H1 (cell line): ENCODE results near the gene KCNQ1.

Experiments used
- EZH2 ChIP-seq: fragments of 200-600 bp; sonication (generic); IDR thresholded peaks from 2 replicates; pipeline ENCODE4 v1.7.1; 2012; ENCODE audit warnings: low read depth, mild to moderate bottlenecking, moderate library complexity, low read length, inconsistent platforms; ENCODE audit not compliant: severe bottlenecking
- POLR2AphosphoS5 ChIP-seq: IDR thresholded peaks from 2 replicates; pipeline ENCODE4 v1.6.1; 2011; ENCODE audit warnings: low read depth, low read length
- RAD21 ChIP-seq, 2 experiments: IDR thresholded peaks in 1 of 2; conservative IDR thresholded peaks in 1 of 2; 2 replicates each; pipeline ENCODE4 v1.6.1; 2011; ENCODE audit warnings: low read depth in 2 of 2, low read length in 2 of 2, improper control_type of control experiment in 1 of 2, inconsistent platforms in 1 of 2, mild to moderate bottlenecking in 1 of 2, moderate library complexity in 1 of 2
- RFX5 ChIP-seq: IDR thresholded peaks from 2 replicates; pipeline ENCODE4 v1.6.1; 2011; ENCODE audit warnings: low read depth, low read length, improper control_type of control experiment, borderline replicate concordance
- SIX5 ChIP-seq: IDR thresholded peaks from 2 replicates; pipeline ENCODE4 v1.6.1; 2011; ENCODE audit warnings: mild to moderate bottlenecking, low read depth, low read length
- SP1 ChIP-seq: IDR thresholded peaks from 2 replicates; pipeline ENCODE4 v1.6.1; 2011; ENCODE audit warnings: low read depth, low read length
- SUZ12 ChIP-seq: fragments of 200-600 bp; sonication (generic); IDR thresholded peaks from 2 replicates; pipeline ENCODE4 v1.6.1; 2012; ENCODE audit warnings: mild to moderate bottlenecking, inconsistent platforms, low read length, moderate library complexity, mixed read lengths
- TBP ChIP-seq: IDR thresholded peaks from 2 replicates; pipeline ENCODE4 v1.6.1; 2011; ENCODE audit warnings: low read depth, low read length, improper control_type of control experiment
- TF ChIP-seq, protein P1 (sequence below): IDR thresholded peaks from 2 replicates; pipeline ENCODE4 v1.6.1; 2012; ENCODE audit warnings: inconsistent platforms
- TF ChIP-seq, protein P2 (sequence below), 3 experiments: IDR thresholded peaks; 1 replicate in 2 of 3; 2 replicates in 1 of 3; pipeline versions ENCODE4 v1.5.1 to v1.6.1; 2011; ENCODE audit warnings: low read length in 3 of 3, mild to moderate bottlenecking in 3 of 3, inconsistent platforms in 2 of 3, low read depth in 1 of 3, moderate library complexity in 1 of 3; ENCODE audit not compliant: insufficient read depth in 1 of 3; ENCODE audit errors: control extremely low read depth in 1 of 3
- TF ChIP-seq, protein P3 (sequence below): IDR thresholded peaks from 2 replicates; pipeline ENCODE4 v1.6.1; 2012; ENCODE audit warnings: low read length, inconsistent platforms

DNA sequence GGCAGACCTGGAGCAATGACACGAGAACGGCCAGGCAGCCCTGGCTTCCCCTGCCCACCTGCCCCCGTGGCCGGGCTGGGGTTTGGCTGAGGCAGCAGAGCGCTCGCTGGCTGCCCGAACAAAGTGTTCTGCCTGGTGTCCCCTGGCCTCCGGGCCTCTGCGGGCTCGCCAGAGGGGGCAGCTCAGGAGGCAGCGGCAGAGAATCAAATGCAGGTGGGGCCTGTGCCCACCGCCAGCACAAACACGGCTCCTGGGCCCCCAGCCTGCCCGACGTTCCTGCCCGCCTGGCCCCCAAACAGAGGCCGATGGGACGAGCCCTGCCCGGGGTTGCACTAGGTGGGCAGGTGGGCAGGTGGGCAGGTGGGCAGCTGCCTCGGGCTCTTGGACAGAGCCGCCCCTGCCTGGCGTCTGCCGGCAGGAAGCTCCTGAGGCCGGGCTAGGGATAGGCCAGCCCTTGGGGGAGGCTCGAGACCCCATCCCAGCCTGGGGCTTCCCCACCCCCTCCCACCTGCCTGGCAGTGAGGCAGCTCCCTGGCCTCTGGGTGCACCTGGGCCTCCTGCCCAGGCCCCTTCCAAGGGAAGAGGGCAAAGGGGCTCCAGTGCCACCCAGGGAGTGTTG lies 394.0 kb downstream of the KCNQ1 start:
- TF ChIP-seq EZH2 (no peak), RFX5 (no peak), SP1 (no peak), RAD21 (IDR thresholded peaks at IDR 0.05 in 1 of 2, conservative IDR thresholded peaks at IDR 0.05 in 1 of 2; ENCODE audit: low read depth in 2 of 2, low read length in 2 of 2) (no peak), POLR2AphosphoS5 (no peak), SIX5 (no peak), TBP (no peak), SUZ12 (no peak)
- TF ChIP-seq, protein P1, sequence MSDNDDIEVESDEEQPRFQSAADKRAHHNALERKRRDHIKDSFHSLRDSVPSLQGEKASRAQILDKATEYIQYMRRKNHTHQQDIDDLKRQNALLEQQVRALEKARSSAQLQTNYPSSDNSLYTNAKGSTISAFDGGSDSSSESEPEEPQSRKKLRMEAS = no peak
- TF ChIP-seq, protein P2, sequence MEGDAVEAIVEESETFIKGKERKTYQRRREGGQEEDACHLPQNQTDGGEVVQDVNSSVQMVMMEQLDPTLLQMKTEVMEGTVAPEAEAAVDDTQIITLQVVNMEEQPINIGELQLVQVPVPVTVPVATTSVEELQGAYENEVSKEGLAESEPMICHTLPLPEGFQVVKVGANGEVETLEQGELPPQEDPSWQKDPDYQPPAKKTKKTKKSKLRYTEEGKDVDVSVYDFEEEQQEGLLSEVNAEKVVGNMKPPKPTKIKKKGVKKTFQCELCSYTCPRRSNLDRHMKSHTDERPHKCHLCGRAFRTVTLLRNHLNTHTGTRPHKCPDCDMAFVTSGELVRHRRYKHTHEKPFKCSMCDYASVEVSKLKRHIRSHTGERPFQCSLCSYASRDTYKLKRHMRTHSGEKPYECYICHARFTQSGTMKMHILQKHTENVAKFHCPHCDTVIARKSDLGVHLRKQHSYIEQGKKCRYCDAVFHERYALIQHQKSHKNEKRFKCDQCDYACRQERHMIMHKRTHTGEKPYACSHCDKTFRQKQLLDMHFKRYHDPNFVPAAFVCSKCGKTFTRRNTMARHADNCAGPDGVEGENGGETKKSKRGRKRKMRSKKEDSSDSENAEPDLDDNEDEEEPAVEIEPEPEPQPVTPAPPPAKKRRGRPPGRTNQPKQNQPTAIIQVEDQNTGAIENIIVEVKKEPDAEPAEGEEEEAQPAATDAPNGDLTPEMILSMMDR (IDR thresholded peaks at IDR 0.05; ENCODE audit: control extremely low read depth in 1 of 3, insufficient read depth in 1 of 3, low read depth in 1 of 3, low read length in 3 of 3) = no peak
- TF ChIP-seq, protein P3, sequence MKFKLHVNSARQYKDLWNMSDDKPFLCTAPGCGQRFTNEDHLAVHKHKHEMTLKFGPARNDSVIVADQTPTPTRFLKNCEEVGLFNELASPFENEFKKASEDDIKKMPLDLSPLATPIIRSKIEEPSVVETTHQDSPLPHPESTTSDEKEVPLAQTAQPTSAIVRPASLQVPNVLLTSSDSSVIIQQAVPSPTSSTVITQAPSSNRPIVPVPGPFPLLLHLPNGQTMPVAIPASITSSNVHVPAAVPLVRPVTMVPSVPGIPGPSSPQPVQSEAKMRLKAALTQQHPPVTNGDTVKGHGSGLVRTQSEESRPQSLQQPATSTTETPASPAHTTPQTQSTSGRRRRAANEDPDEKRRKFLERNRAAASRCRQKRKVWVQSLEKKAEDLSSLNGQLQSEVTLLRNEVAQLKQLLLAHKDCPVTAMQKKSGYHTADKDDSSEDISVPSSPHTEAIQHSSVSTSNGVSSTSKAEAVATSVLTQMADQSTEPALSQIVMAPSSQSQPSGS = no peak
